GM04504 (cell line): ENCODE results near the gene LRRTM1.

Experiments used
- DNase-seq: peaks from one replicate; pipeline ENCODE4 v3.0.0-alpha.2; 2012; ENCODE audit warnings: low read depth

Gene LRRTM1

GRCh38 chr2:80303909-80304837 lies at the start of gene LRRTM1:
Gene LRRTM1, minus strand, starts transcription at chr2:80304752. Its CDS starts 933 bp downstream, at chr2:80303819.
- DNase-seq: no peak

- DNase-seq: peak; percentile 1
These were observed 46.7 kb upstream of the LRRTM1 start for GRCh38 chr2:80351231-80351630.

- no peak for DNase-seq
These were observed 44.4 kb upstream of the LRRTM1 start for GRCh38 chr2:80348953-80349352.

GRCh38 chr2:80348078-80348477 lies 43.5 kb upstream of the LRRTM1 start:
- no peak for DNase-seq

GRCh38 chr2:80340022-80340421 lies 35.5 kb upstream of the LRRTM1 start:
- no peak for DNase-seq

GRCh38 chr2:80338794-80339193 lies 34.2 kb upstream of the LRRTM1 start:
- DNase-seq: no peak

- no peak for DNase-seq
These were observed 30.9 kb upstream of the LRRTM1 start for GRCh38 chr2:80335411-80335810.

GRCh38 chr2:80333886-80334285 lies 29.3 kb upstream of the LRRTM1 start:
- DNase-seq: no peak

- DNase-seq: no peak
These were observed 26.2 kb upstream of the LRRTM1 start for GRCh38 chr2:80330527-80331450.

GRCh38 chr2:80329491-80329890 lies 24.9 kb upstream of the LRRTM1 start:
- no peak for DNase-seq

GRCh38 chr2:80328159-80328571 lies 23.6 kb upstream of the LRRTM1 start:
- no peak for DNase-seq

- no peak for DNase-seq
These were observed 22.3 kb upstream of the LRRTM1 start for GRCh38 chr2:80326861-80327260.

GRCh38 chr2:80326214-80326613 lies 21.7 kb upstream of the LRRTM1 start:
- peak; percentile 6 for DNase-seq

- DNase-seq: no peak
These were observed 20.0 kb upstream of the LRRTM1 start for GRCh38 chr2:80324525-80324924.

- no peak for DNase-seq
These were observed 19.1 kb upstream of the LRRTM1 start for GRCh38 chr2:80323610-80324009.

- no peak for DNase-seq
These were observed 18.4 kb upstream of the LRRTM1 start for GRCh38 chr2:80322958-80323357.

GRCh38 chr2:80322311-80322920 lies 17.9 kb upstream of the LRRTM1 start:
- no peak for DNase-seq

- DNase-seq: no peak
These were observed 7.8 kb upstream of the LRRTM1 start for GRCh38 chr2:80312282-80312839.

GRCh38 chr2:80311304-80311703 lies 6.8 kb upstream of the LRRTM1 start:
- DNase-seq: no peak

GRCh38 chr2:80303006-80303908 lies 1.3 kb downstream of the LRRTM1 start:
- DNase-seq: no peak
